Activated naive CD4-positive, alpha-beta T cell treated with anti-CD3 and anti-CD28 coated beads, Interleukin-2, amount 50 U/mL, for 24 hours (primary cell): Measurements from ENCODE around the gene PITX3.

Source experiments
- H3K27ac Mint-ChIP-seq: one replicate; pipeline ENCODE4 v1.8.0; 2021; ENCODE audit warnings: mild to moderate bottlenecking, mixed read lengths
- H3K27me3 Mint-ChIP-seq: one replicate; pipeline ENCODE4 v1.8.0; 2021; ENCODE audit warnings: mixed read lengths
- H3K36me3 Mint-ChIP-seq: one replicate; pipeline ENCODE4 v1.8.0; 2021; ENCODE audit warnings: mixed read lengths
- H3K4me1 Mint-ChIP-seq: one replicate; pipeline ENCODE4 v1.8.0; 2021; ENCODE audit warnings: mixed read lengths
- H3K4me3 Mint-ChIP-seq: one replicate; pipeline ENCODE4 v1.8.0; 2021; ENCODE audit warnings: mild to moderate bottlenecking, mixed read lengths
- H3K9me3 Mint-ChIP-seq: one replicate; pipeline ENCODE4 v1.8.0; 2021; ENCODE audit warnings: mixed read lengths

Gene PITX3

DNA sequence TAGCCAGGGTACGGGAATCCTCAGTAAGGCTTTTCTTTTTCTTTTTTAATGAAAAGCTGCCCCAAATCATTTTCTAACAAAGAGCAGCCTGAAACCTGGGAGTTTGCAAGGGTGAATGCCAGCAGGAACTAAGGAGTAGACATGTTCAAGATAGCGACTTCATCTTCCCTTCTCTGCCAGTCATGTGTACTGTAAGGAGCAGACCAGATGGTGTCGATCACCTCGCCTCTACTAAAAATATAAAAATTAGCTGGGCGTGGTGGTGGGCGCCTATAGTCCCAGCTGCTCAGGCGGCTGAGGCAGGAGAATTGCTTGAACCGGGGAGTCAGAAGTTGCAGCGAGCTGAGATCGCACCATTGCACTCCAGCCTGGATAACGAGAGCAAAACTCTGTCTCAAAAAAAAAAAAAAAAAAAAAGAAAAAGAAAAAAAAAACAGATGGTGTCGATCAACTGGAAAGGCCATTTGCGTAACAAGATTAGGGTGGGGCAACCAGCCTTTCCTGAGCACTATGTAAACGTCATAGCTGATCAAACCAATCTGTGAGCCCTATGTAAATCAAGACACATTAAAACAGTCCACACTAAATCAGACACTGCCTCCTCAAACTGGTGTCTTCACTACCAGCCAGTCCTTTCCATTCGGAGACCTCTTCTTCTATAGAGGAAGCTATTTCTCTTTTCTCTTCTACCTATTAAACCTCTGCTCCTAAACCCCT lies 55.3 kb downstream of the PITX3 start:
- peaks cover 15% of the 10 kb centered on the region for H3K4me1 Mint-ChIP-seq
- H3K9me3 Mint-ChIP-seq = no peaks in the 10 kb centered on the region
- no peaks in the 10 kb centered on the region for H3K27me3 Mint-ChIP-seq
- H3K36me3 Mint-ChIP-seq = peaks cover 3% of the 10 kb centered on the region
- no peak overlapping the region for H3K4me3 Mint-ChIP-seq
- H3K27ac Mint-ChIP-seq = no peak overlapping the region

DNA sequence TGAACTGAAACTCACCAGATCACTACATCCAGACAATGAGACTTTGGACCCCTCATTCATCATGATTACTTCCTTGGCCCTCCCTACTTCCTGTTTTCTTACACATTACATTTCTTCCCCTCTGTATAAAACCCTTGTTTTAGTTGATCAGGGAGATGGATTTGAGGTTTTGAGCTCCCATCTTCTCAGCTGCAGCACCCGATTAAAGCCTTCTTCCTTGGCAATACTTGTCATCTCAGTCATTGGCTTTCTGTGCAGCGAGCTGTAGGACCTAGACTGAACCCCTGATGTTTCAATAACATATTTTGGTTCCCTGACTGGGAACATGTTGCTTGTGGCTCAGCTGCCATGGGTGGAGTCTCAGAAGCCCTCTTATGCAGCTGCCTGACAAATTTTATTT lies 56.0 kb downstream of the PITX3 start:
- peaks cover 3% of the 10 kb centered on the region for H3K36me3 Mint-ChIP-seq
- H3K4me3 Mint-ChIP-seq = no peak overlapping the region

DNA sequence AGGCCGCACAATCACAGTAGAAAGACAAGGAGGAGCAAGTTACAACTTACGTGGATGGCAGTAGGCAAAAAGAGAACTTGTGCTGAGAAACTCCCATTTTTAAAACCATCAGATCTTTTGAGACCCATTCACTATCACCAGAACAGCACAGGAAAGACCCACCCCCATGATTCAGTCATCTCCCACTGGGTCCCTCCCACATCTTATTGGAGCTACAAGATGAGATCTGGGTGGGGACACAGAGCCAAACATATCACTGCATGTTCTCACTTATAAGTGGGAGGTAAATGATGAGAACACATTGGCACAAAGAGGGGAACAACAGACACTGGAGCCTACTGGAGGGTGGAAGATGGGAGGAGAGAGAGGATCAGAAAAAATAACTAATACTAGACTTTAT lies 56.7 kb downstream of the PITX3 start:
- peaks cover 3% of the 10 kb centered on the region for H3K36me3 Mint-ChIP-seq
- no peak overlapping the region for H3K27ac Mint-ChIP-seq
- H3K27me3 Mint-ChIP-seq = no peaks in the 10 kb centered on the region
- H3K9me3 Mint-ChIP-seq = no peaks in the 10 kb centered on the region
- no peak overlapping the region for H3K4me3 Mint-ChIP-seq
- H3K4me1 Mint-ChIP-seq = peaks cover 14% of the 10 kb centered on the region

More for the DNA sequence above, 56.0 kb downstream of the PITX3 start:
- Mint-ChIP-seq H3K9me3 (no peaks in the 10 kb centered on the region), H3K4me1 (peaks cover 15% of the 10 kb centered on the region), H3K27me3 (no peaks in the 10 kb centered on the region), H3K27ac (no peak overlapping the region)
